Karpas-422 (cell line): ENCODE data around the gene FGFRL1. TPM values are rescaled to one million over a fixed set of nuclear protein-coding genes. Genes with fewer than 3 reads are reported as not detected.

ENCODE experiments used
- DNase-seq: peaks from one replicate; pipeline ENCODE4 v3.0.0-alpha.2; 2015
- H2AFZ ChIP-seq: fragments of 200-600 bp; sonication (generic); 2 replicates; pipeline ENCODE4 v1.6.1; 2014; ENCODE audit warnings: antibody characterized with exemption, low read length, mixed read lengths
- H3K27ac ChIP-seq: fragments of 200-600 bp; sonication (generic); 2 replicates; pipeline ENCODE4 v1.5.1; 2014; ENCODE audit warnings: mild to moderate bottlenecking, low read length, moderate library complexity
- H3K27me3 ChIP-seq: fragments of 200-600 bp; sonication (generic); 2 replicates; pipeline ENCODE4 v1.6.1; 2014; ENCODE audit warnings: low read length, mixed read lengths
- H3K36me3 ChIP-seq: fragments of 200-600 bp; sonication (generic); 2 replicates; pipeline ENCODE4 v1.6.1; 2014; ENCODE audit warnings: low read length, mixed read lengths; ENCODE audit not compliant: insufficient read depth
- H3K4me1 ChIP-seq: fragments of 200-600 bp; sonication (generic); 2 replicates; pipeline ENCODE4 v1.6.1; 2014; ENCODE audit warnings: mild to moderate bottlenecking, low read length, mixed read lengths
- H3K4me2 ChIP-seq: fragments of 200-600 bp; sonication (generic); 2 replicates; pipeline ENCODE4 v1.6.1; 2014; ENCODE audit warnings: low read length, low read depth, mild to moderate bottlenecking; ENCODE audit not compliant: poor library complexity, severe bottlenecking
- H3K4me3 ChIP-seq: fragments of 200-600 bp; sonication (generic); 2 replicates; pipeline ENCODE4 v1.5.1; 2014; ENCODE audit warnings: mild to moderate bottlenecking, antibody characterized with exemption, low read length, mixed read lengths
- H3K79me2 ChIP-seq: fragments of 200-600 bp; sonication (generic); 2 replicates; pipeline ENCODE4 v1.6.1; 2014; ENCODE audit warnings: mild to moderate bottlenecking, low read length, mixed read lengths
- H3K9ac ChIP-seq: fragments of 200-600 bp; sonication (generic); 2 replicates; pipeline ENCODE4 v1.6.0; 2014; ENCODE audit warnings: low read length
- H3K9me2 ChIP-seq: fragments of 200-600 bp; sonication (generic), shearing (Covaris generic); replicated peaks from 2 replicates; pipeline ENCODE4 v1.6.0; 2014; ENCODE audit warnings: mild to moderate bottlenecking, low read length, moderate library complexity; ENCODE audit not compliant: insufficient read depth
- H3K9me3 ChIP-seq: fragments of 300-700, 200-600 bp; sonication (generic); 2 replicates; pipeline ENCODE4 v1.6.1; 2014; ENCODE audit warnings: low read length, mixed read lengths
- H4K20me1 ChIP-seq: fragments of 200-600 bp; sonication (generic); 2 replicates; pipeline ENCODE4 v1.6.1; 2014; ENCODE audit warnings: mild to moderate bottlenecking, antibody characterized with exemption, low read length, low read depth; ENCODE audit not compliant: insufficient read depth
- total RNA-seq: library from RNA; depleted of rRNA; stranded (reverse); fragments of >200 nt; shearing (Covaris generic); gene quantifications from 2 replicates; pipeline ENCODE4 v1.2.3, GENCODE V29; 2014; ENCODE audit warnings: low replicate concordance

FGFRL1 gene
- total RNA-seq, 1 experiment from 2014 or later: not detected

GRCh38 chr4:1055721-1056590, 44.5 kb downstream of the FGFRL1 start:
- Histone ChIP-seq H3K36me3 (no peaks in the 10 kb centered on the region), H3K9me3 (no peaks in the 10 kb centered on the region), H3K9ac (peak overlapping the region; percentile 50), H3K4me3 (peak overlapping the region; percentile 50), H3K4me2 (peak overlapping the region; percentile 56), H3K9me2 (no peaks in the 10 kb centered on the region), H3K79me2 (no peaks in the 10 kb centered on the region), H3K27ac (no peak overlapping the region), H4K20me1 (no peaks in the 10 kb centered on the region), H2AFZ (peak overlapping the region; percentile 62), H3K27me3 (no peaks in the 10 kb centered on the region), H3K4me1 (peaks cover 11% of the 10 kb centered on the region)
- peak; percentile 78 for DNase-seq

DNA sequence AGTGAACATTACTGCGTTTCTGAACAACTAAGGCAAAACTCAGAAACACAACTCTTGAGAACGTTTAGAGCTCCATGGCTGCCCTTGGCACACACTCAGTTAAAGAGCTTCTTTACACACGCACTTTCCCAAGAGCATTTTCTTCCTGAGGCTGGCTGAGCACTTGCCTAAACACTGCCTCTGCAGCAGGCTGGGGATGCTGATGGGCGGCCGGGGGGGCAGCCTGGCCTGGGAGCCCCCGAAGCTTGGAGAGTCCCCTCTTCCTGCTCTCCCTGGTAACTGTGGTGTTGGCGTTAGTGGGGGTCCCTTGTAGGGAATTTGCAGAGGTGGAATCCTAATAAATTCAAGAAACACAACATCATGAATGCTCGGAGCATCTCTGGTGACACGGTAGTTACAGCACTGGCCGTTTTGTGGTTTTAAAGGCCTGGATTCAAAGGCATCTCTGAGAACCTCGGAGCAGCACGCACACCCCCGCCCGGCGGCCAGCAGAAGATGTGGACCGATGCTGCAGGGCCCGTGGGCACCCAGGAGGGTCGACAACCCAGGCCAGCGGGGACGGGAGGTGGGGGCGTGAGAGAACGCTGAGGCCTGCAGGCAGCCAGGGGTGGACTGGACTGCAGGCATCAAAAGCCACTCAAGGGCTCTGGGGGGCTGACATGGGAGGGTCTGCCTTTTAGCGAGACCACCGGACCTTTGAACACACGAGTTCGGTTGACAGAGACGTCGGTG, 45.4 kb downstream of the FGFRL1 start:
- Histone ChIP-seq H3K9ac (no peak overlapping the region), H3K79me2 (no peaks in the 10 kb centered on the region), H3K9me2 (no peaks in the 10 kb centered on the region), H3K4me1 (peaks cover 11% of the 10 kb centered on the region), H3K9me3 (no peaks in the 10 kb centered on the region), H3K36me3 (no peaks in the 10 kb centered on the region), H3K4me2 (no peak overlapping the region), H3K27me3 (no peaks in the 10 kb centered on the region), H3K4me3 (no peak overlapping the region), H2AFZ (no peak overlapping the region), H4K20me1 (no peaks in the 10 kb centered on the region), H3K27ac (no peak overlapping the region)
- DNase-seq: no peak

DNA sequence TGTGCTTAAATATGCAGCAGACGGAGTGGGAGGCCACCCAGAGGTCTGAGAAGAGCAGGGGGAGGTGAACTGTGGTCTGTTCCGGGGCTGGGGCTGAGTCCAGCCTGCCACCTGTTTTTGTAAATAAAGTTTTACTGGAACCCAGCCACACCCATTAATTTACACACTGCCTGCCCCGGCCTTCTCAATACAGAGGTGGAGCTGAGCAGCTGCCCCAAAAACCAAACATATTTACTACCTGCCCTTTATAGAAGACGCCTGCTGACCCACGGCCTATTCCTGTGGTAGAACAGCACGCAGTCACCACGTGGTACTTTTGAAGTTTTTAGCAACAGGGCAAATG, 45.9 kb downstream of the FGFRL1 start:
- Histone ChIP-seq H3K27ac (no peak overlapping the region), H2AFZ (no peak overlapping the region), H3K9me2 (no peaks in the 10 kb centered on the region), H3K9ac (no peak overlapping the region), H3K36me3 (no peaks in the 10 kb centered on the region), H4K20me1 (no peaks in the 10 kb centered on the region), H3K27me3 (no peaks in the 10 kb centered on the region), H3K4me2 (no peak overlapping the region), H3K79me2 (no peaks in the 10 kb centered on the region), H3K4me1 (peaks cover 11% of the 10 kb centered on the region), H3K9me3 (no peaks in the 10 kb centered on the region), H3K4me3 (no peak overlapping the region)
- no peak for DNase-seq

GRCh38 chr4:1058198-1058996, 47.0 kb downstream of the FGFRL1 start:
- peaks cover 11% of the 10 kb centered on the region for H3K4me1 ChIP-seq
- H3K9ac ChIP-seq: no peak overlapping the region
- no peaks in the 10 kb centered on the region for H3K9me3 ChIP-seq
- H3K4me2 ChIP-seq: no peak overlapping the region
- no peak for DNase-seq
- no peaks in the 10 kb centered on the region for H3K36me3 ChIP-seq
- H3K9me2 ChIP-seq: no peaks in the 10 kb centered on the region
- no peak overlapping the region for H3K27ac ChIP-seq
- no peaks in the 10 kb centered on the region for H3K79me2 ChIP-seq
- no peak overlapping the region for H3K4me3 ChIP-seq
- no peaks in the 10 kb centered on the region for H4K20me1 ChIP-seq
- no peak overlapping the region for H2AFZ ChIP-seq
- H3K27me3 ChIP-seq: no peaks in the 10 kb centered on the region

DNA sequence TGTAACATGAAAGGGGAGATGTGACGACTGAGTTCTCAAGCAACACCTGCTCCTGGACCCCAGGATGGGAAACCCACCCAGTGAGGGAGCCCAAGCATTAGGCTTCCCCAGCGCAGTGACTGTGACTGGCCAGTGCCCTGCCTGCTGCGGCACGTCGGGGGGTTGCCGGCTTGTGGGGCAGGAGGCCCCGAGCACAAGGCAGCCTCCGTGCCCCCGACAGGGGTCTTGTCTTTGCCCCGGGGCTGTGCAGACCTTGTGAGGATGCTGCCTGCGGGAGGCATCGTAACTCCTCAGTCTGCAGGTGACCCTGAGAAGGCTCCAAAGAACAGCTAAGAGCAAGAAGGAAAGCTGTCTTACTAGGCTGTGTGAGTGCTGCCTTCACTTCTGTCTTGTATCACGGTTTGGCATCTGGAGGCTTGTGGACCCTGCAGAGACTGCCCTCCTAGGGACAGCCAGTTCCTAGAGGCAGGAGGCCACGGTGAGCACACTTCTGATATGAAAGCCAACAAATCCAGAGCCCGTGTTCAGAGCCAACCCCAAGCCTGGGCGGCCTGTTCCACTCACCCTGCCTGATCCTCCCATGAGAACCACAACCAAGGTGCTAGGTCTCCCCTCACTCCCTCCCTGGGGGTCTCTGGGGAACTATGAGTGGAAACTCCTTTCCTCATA, 47.7 kb downstream of the FGFRL1 start:
- Histone ChIP-seq H3K4me1 (peaks cover 11% of the 10 kb centered on the region), H3K4me3 (no peak overlapping the region), H3K27ac (no peak overlapping the region), H3K9ac (no peak overlapping the region), H3K79me2 (no peaks in the 10 kb centered on the region), H4K20me1 (no peaks in the 10 kb centered on the region), H3K9me3 (no peaks in the 10 kb centered on the region), H3K9me2 (no peaks in the 10 kb centered on the region), H2AFZ (no peak overlapping the region), H3K27me3 (no peaks in the 10 kb centered on the region), H3K4me2 (no peak overlapping the region), H3K36me3 (no peaks in the 10 kb centered on the region)
- DNase-seq: peak; percentile 33

DNA sequence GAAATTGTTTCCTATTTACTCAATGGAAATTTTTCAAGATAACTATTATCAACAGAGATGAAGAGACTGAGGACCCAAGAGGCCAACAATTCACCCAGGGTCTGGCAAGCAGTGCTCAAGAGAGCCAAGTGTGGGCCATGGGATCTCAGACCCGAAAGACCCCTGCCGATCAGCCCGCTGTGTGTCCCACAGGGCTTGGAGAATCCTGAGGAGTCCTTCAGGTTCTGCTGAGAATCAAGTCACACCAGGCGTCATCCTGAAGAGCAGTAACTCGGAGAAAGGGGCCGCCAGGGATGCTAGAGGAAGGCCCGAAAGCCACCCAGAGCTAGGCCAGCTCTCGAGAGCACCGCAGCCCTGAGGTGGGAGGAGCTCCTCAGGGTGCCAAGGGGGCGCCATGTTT, 48.7 kb downstream of the FGFRL1 start:
- H3K36me3 ChIP-seq: no peaks in the 10 kb centered on the region
- no peaks in the 10 kb centered on the region for H3K9me2 ChIP-seq
- no peak overlapping the region for H3K27ac ChIP-seq
- H3K9me3 ChIP-seq: no peaks in the 10 kb centered on the region
- DNase-seq: peak; percentile 21
- peaks cover 11% of the 10 kb centered on the region for H3K4me1 ChIP-seq
- H3K4me3 ChIP-seq: no peak overlapping the region
- H3K27me3 ChIP-seq: no peaks in the 10 kb centered on the region
- H2AFZ ChIP-seq: no peak overlapping the region
- no peaks in the 10 kb centered on the region for H3K79me2 ChIP-seq
- no peak overlapping the region for H3K4me2 ChIP-seq
- H3K9ac ChIP-seq: no peak overlapping the region
- H4K20me1 ChIP-seq: no peaks in the 10 kb centered on the region

- H3K27me3 ChIP-seq: no peaks in the 10 kb centered on the region
- no peak overlapping the region for H3K4me2 ChIP-seq
- H3K4me3 ChIP-seq: no peak overlapping the region
- no peaks in the 10 kb centered on the region for H3K9me2 ChIP-seq
- H3K4me1 ChIP-seq: peaks cover 7% of the 10 kb centered on the region
- no peak for DNase-seq
- H3K9me3 ChIP-seq: no peaks in the 10 kb centered on the region
- H3K9ac ChIP-seq: no peak overlapping the region
- H4K20me1 ChIP-seq: no peaks in the 10 kb centered on the region
- H3K36me3 ChIP-seq: no peaks in the 10 kb centered on the region
- H3K27ac ChIP-seq: no peak overlapping the region
- H2AFZ ChIP-seq: no peak overlapping the region
- H3K79me2 ChIP-seq: no peaks in the 10 kb centered on the region
These were observed 49.2 kb downstream of the FGFRL1 start for GRCh38 chr4:1060621-1061020.
